Stimulated activated CD4-positive, alpha-beta T cell treated with anti-CD3 and anti-CD28 coated beads, TNF-alpha, amount 100 ng/mL, for 1 hour (primary cell): ENCODE measurements around the gene GMDS.

Experiments
- DNase-seq, 3 donors: peaks; one replicate each; pipeline ENCODE4 v3.0.0-alpha.2; 2020; ENCODE audit warnings: low read depth in 3 of 3, low spot score in 1 of 3

The GMDS gene

GRCh38 chr6:1842334-1842733 lies 403.1 kb downstream of the GMDS start:
- DNase-seq, result no peak

DNA sequence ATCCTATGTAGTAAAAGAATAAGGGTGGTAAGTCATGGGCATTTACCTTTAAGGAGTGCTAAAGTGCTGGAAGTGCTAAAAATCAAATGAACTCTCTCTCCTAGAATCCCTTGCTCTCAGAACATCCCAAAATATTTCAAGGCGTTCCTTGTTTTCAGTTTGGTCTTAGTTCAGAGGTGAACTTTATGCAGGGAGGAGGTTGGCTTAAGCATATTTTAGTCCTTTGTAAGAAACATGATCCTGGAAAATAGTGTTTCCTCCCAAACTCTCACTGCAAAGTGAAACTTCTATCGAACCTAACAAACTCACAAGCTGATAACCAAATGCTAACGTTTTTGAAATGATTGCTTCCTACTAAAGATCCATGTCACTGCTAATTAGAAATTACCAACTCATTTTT lies 404.3 kb downstream of the GMDS start:
- DNase-seq, result no peak

- no peak for DNase-seq
Observed at GRCh38 chr6:1840491-1841121, 404.8 kb downstream of the GMDS start.

- no peak for DNase-seq
Observed at GRCh38 chr6:1839361-1839760, 406.0 kb downstream of the GMDS start.

GRCh38 chr6:1838604-1839213 lies 406.7 kb downstream of the GMDS start:
- DNase-seq, result no peak

GRCh38 chr6:1837826-1838225 lies 407.6 kb downstream of the GMDS start:
- no peak for DNase-seq

GRCh38 chr6:1836690-1837089 lies 408.7 kb downstream of the GMDS start:
- DNase-seq, result no peak

DNA sequence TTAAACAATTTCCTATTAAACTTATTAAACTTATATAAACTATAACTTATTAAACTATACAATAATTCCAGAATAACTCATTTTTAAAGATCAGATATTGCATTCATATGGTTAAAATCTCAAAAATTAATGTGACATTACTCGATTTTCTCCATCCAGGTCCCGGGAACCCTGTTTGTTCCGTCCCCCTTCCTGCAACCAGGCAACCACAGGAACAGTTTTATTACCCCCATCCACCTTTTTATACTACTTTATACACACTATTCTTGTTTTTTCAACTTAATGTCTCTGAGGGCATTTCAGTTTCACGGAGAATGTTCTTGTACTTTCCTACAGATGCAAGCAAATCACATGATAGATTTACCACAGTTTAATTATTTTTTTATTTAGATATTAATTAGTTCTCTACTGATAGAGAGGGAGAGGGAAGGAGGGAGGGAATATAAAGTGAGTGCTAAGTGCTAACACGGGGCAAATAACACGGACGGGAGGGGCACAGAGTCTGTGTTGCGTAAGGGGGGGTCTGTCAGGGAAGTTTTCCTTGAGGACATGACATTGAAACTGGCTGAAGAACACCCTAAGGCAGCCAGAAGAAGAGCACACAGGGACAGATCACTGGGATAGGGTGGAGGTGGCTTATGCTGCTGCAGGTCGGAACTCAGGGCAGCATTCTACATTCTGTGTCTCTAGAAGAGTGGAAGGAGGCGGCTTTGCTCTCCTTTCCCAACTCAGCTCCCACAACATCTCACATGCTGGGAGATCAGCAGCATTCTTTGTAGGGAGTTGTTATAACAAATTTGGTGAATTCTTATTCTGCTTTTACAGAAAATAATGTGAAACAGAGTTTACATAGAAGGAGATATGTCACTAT lies 410.5 kb downstream of the GMDS start:
- no peak for DNase-seq

- no peak for DNase-seq
Observed at GRCh38 chr6:1834207-1834606, 411.2 kb downstream of the GMDS start.

DNA sequence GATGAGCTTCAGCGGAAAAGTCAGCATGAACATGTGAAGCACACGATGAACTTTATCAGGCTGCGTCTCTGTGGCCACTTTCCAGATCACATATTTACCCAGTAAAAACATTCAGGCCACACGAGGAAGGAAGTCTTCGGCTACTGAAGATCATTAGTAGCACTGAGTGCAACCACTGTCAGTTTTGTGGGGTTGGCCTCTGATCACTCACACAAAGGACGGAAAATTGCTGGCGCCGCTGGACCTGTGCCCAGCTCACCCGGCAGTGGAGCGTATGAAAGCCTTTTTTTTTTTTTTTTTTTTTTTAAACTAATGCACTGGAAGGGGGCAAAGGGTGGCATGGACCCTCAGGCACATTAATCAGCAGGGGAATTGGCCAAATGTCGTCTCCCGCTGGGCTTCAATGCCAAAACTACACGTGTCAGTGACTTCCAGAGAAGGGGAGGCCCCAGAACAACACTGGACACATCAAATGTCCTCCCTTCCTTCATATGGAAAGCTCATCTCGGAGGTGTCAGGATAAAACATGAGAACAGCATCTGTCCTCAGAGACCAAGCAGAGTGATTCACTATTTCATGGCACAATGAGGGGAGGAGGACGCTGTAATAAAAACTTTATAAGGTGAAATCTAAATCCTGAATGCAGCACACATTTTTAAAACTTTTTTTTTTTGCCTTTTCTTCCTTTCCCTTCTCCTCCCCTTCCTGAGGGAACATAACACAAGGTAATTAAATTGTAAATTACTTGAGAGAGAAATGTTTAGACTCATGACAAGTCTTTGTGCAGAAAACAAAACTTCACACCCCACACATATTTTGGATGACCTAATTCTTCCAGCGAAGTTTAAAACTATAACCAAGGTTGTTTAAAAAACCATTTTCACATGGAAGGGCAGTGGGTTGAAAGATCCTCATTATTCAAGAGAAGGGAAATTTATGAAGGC lies 412.3 kb downstream of the GMDS start:
- DNase-seq, result no peak

DNA sequence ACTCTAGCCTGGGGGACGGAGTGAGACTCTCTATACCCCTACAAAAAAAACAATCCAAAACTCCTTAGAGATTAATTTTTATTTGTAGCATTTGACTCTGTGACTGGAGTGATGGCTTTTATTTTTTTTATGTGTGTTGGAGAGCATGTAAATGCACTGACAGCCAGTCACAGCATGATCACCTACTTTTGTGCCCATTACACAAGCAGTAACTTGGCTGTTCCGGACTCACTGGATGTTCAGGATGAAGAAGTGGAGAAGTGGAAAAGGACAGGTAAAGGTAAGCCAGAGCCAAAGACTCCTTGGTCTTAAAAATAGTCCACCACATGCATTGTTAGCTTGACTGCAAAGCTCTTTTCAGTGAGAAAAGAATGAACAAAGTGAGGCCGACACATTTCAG lies 413.0 kb downstream of the GMDS start:
- DNase-seq, result no peak

DNA sequence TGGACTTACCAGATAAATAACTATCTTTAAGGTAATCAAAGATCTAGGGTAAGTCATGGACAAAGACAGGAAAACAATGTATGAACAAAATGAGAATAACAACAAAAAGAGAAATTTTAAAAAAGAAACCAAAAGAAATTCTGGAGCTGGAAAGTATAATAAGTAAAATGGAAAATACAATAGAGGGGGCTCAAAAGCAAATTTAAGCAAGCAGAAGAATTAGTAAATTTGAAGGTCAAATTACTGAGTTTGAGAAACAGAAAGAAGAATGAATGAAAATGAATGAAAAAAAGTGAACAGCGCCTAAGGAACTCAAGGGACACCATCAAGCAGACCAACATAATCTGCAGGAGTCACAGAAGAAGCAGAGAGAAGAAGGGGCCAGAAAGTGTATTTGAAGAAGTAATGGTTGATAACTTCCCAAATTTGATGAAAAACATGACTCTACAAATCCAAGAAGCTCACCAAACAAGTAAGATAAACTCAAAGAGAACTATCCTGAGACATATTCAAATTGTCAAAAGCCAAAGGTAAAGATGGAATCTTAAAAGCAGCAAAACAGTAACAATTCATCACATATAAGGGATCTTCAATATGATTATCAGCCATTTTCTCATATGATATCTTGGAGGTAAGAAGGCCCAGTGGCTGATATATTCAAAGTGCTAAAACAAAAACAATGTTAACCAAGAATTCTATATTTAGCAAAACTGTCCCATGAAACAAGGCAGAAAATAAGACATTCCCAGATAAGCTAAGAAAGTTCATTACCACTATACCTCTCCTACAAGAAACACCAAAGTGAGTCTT lies 417.2 kb downstream of the GMDS start:
- no peak for DNase-seq

DNA sequence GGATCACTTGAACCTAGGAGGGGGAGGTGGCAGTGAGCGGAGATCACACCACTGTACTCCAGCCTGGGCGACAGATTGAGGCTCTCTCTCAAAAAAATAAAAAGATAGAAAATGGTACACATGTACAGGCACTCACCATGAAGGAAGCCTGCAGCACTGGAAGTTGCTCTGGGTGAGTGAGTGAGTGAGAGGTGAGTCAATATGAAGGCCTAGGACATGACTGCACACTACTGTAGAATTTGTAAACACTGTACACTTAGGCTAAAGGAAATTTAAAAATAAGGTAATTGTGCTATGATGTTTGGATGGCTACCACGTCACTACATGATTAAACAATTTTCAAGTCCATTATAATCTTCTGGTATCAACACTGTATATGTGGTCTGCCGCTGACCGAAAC lies 419.5 kb downstream of the GMDS start:
- DNase-seq, result no peak

DNA sequence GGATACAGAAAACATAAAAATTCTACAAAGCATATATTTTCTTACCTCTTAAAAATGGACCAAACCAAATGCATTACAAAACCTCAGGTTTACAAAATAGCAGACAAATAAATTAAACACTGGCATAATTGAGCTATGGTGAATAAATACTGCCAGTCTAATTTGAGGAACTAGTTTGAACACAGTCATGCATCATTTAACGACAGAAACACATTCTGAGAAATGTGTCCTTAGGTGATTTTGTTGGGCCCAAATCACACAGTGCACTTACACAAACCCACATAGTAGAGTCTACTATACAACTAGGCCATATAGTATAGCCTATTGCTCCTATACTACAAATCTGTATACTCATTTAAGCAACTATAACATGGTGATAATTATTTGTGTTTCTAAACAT lies 420.1 kb downstream of the GMDS start:
- no peak for DNase-seq

DNA sequence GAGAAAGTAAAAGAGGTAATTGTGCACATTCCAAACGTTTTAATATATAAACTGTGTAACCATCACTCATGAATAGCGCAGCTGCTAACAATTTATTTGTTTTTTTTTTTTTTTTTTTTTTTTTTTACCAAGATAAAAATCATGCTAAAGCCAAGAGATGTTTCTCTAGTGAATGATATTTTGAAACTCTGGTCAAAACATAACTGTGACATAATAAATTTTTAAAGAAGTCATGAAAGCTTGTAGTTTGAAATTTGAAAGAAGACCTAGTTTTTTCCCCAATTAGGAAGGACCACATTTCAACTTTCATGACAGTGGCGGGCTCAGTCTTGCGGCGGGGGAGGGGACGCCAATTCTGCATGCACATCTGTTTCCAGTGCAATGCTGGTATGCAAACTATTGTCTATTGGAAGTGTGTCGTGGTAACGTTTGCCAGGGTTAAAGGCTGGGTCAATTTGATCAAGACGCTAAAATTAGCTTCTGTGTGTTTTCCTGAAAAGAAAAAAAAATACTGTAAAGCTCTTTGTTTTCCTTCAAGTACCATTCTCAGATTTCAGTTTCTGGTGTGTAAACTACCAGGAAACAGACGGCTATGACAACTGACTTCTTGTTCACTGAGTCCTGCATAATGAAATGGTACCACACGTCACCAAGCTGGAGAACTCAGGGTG lies 423.8 kb downstream of the GMDS start:
- DNase-seq, result no peak

GRCh38 chr6:1821164-1821512 lies 424.3 kb downstream of the GMDS start:
- no peak for DNase-seq

DNA sequence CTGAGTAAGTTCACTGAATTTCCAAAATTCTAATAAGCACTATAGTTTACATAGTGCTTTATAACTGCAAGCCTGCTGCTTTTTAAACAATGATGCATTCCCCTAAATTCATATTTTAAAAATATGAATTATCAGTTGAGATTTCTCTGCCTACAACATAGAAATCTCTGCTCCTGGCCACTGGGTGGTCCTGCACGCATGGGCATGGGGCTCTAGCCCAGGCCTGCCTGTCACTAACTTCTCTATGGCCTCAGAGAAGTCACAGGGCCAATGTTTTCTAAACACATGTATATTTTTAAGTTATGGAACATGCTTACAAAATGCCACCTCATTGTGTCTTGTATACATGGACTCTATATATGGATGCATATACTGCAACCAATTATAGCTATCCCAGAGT lies 424.7 kb downstream of the GMDS start:
- no peak for DNase-seq

GRCh38 chr6:1820165-1820564 lies 425.2 kb downstream of the GMDS start:
- DNase-seq, result no peak

GRCh38 chr6:1819007-1819406 lies 426.4 kb downstream of the GMDS start:
- DNase-seq, result no peak
